ENCODE measurements around the gene LRSAM1.

Gene LRSAM1

GRCh38 chr9:127535834-127536233 is 84.5 kb downstream of the LRSAM1 start:
- Histone ChIP-seq H3K27ac (ENCODE audit: insufficient read depth, low read depth, low read length, poor library complexity, severe bottlenecking) (no peak overlapping the region), H3K9me3 (ENCODE audit: control insufficient read depth, low read length) (no peaks in the 10 kb centered on the region), H3K4me3 (ENCODE audit: insufficient read depth, low read depth, low read length) (no peak overlapping the region), H3K4me1 (ENCODE audit: control insufficient read depth, insufficient read depth, low read length) (peaks cover 13% of the 10 kb centered on the region), H3K27me3 (ENCODE audit: control insufficient read depth, insufficient read depth, low read length, poor library complexity, severe bottlenecking) (no peaks in the 10 kb centered on the region), H3K36me3 (ENCODE audit: control insufficient read depth, insufficient read depth, low read length) (no peaks in the 10 kb centered on the region)
- WGBS, 2 experiments, result 85 to 88% methylated on average over 14 of the region's 14 CpGs

GRCh38 chr9:127536499-127536898 is 85.2 kb downstream of the LRSAM1 start:
- Histone ChIP-seq H3K4me1 (ENCODE audit: control insufficient read depth, insufficient read depth, low read length) (peaks cover 13% of the 10 kb centered on the region), H3K36me3 (ENCODE audit: control insufficient read depth, insufficient read depth, low read length) (no peaks in the 10 kb centered on the region), H3K27me3 (ENCODE audit: control insufficient read depth, insufficient read depth, low read length, poor library complexity, severe bottlenecking) (no peaks in the 10 kb centered on the region), H3K4me3 (ENCODE audit: insufficient read depth, low read depth, low read length) (no peak overlapping the region), H3K9me3 (ENCODE audit: control insufficient read depth, low read length) (no peaks in the 10 kb centered on the region), H3K27ac (ENCODE audit: insufficient read depth, low read depth, low read length, poor library complexity, severe bottlenecking) (no peak overlapping the region)
- 90 to 92% methylated on average over 8 of the region's 8 CpGs for WGBS, 2 experiments

- WGBS, 2 experiments, result 36 to 48% methylated on average over 8 of the region's 8 CpGs
- no peak overlapping the region for H3K27ac ChIP-seq (ENCODE audit: insufficient read depth, low read depth, low read length, poor library complexity, severe bottlenecking)
- no peaks in the 10 kb centered on the region for H3K36me3 ChIP-seq (ENCODE audit: control insufficient read depth, insufficient read depth, low read length)
- peaks cover 13% of the 10 kb centered on the region for H3K4me1 ChIP-seq (ENCODE audit: control insufficient read depth, insufficient read depth, low read length)
- no peak overlapping the region for H3K4me3 ChIP-seq (ENCODE audit: insufficient read depth, low read depth, low read length)
- no peaks in the 10 kb centered on the region for H3K9me3 ChIP-seq (ENCODE audit: control insufficient read depth, low read length)
- no peaks in the 10 kb centered on the region for H3K27me3 ChIP-seq (ENCODE audit: control insufficient read depth, insufficient read depth, low read length, poor library complexity, severe bottlenecking)
Observed at GRCh38 chr9:127537014-127537413, 85.7 kb downstream of the LRSAM1 start.

- Histone ChIP-seq H3K27ac (ENCODE audit: insufficient read depth, low read depth, low read length, poor library complexity, severe bottlenecking) (no peak overlapping the region), H3K4me1 (ENCODE audit: control insufficient read depth, insufficient read depth, low read length) (peaks cover 13% of the 10 kb centered on the region), H3K36me3 (ENCODE audit: control insufficient read depth, insufficient read depth, low read length) (no peaks in the 10 kb centered on the region), H3K9me3 (ENCODE audit: control insufficient read depth, low read length) (no peaks in the 10 kb centered on the region), H3K27me3 (ENCODE audit: control insufficient read depth, insufficient read depth, low read length, poor library complexity, severe bottlenecking) (no peaks in the 10 kb centered on the region), H3K4me3 (ENCODE audit: insufficient read depth, low read depth, low read length) (no peak overlapping the region)
- WGBS, 2 experiments, result 54 to 61% methylated on average over 3 of the region's 3 CpGs
Observed at GRCh38 chr9:127537792-127538191, 86.5 kb downstream of the LRSAM1 start.

DNA sequence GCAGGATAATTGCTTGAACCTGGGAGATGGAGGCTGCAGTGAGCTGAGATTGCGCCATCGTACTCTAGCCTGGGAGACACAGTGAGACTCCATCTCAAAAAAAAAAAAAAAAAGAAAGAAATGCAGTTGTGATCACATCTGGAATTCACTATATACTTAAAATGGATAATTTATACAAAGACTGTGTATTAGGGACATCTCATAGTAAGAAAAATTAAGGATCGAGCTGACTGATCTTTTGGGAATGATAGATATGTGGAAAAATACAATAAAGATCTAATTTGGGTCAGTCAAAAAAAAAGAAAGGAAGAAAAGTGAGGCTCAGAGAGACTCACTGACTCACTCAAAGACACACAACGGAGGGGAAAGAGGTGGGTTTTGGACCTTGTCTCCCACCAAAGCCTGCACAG is 87.5 kb downstream of the LRSAM1 start:
- peaks cover 13% of the 10 kb centered on the region for H3K4me1 ChIP-seq (ENCODE audit: control insufficient read depth, insufficient read depth, low read length)
- no peaks in the 10 kb centered on the region for H3K9me3 ChIP-seq (ENCODE audit: control insufficient read depth, low read length)
- no peaks in the 10 kb centered on the region for H3K27me3 ChIP-seq (ENCODE audit: control insufficient read depth, insufficient read depth, low read length, poor library complexity, severe bottlenecking)
- H3K36me3 ChIP-seq (ENCODE audit: control insufficient read depth, insufficient read depth, low read length), result no peaks in the 10 kb centered on the region
- H3K4me3 ChIP-seq (ENCODE audit: insufficient read depth, low read depth, low read length), result no peak overlapping the region
- H3K27ac ChIP-seq (ENCODE audit: insufficient read depth, low read depth, low read length, poor library complexity, severe bottlenecking), result no peak overlapping the region
- 92 to 96% methylated on average over 3 to 4 of the region's 4 CpGs for WGBS, 2 experiments

DNA sequence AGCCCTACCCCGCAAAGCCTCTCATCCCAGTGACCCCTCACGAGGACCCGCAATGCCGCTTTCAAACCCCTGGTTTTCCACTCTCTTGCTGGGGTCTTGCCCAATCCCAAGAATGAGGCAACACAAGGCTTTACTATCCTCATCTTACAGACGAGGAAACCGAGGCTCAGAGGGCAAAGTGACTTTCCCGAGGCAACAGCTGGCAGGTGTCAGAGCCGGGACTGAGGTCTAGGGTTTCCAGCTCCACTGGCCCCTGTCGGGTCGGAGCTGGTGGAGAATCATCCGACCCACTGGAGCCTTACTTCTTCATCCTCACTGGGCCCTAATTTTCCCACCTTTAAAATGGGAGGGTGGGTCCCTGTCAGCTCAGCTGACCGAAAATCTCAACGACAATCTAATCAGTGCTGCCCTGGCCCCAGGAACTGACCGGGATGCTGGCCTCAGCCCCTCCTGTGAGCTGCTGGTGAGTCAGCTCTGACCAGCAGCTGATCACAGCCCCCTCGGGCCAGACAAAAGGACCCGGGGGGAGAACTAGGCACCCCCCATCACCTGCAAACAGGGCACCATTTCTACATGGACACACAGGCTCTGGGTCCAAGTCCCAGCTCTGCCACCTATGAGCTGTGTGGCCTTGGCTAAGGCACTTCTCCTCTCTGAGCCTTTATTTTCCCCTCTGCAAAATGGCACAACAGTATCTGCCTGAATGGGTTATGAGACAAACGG is 88.1 kb downstream of the LRSAM1 start:
- Histone ChIP-seq H3K4me1 (ENCODE audit: control insufficient read depth, insufficient read depth, low read length) (peaks cover 13% of the 10 kb centered on the region), H3K36me3 (ENCODE audit: control insufficient read depth, insufficient read depth, low read length) (no peaks in the 10 kb centered on the region), H3K27me3 (ENCODE audit: control insufficient read depth, insufficient read depth, low read length, poor library complexity, severe bottlenecking) (no peaks in the 10 kb centered on the region), H3K27ac (ENCODE audit: insufficient read depth, low read depth, low read length, poor library complexity, severe bottlenecking) (no peak overlapping the region), H3K9me3 (ENCODE audit: control insufficient read depth, low read length) (no peaks in the 10 kb centered on the region), H3K4me3 (ENCODE audit: insufficient read depth, low read depth, low read length) (no peak overlapping the region)
- WGBS, 2 experiments, result 89 to 90% methylated on average over 17 of the region's 17 CpGs

- peaks cover 16% of the 10 kb centered on the region for H3K4me1 ChIP-seq (ENCODE audit: control insufficient read depth, insufficient read depth, low read length)
- no peaks in the 10 kb centered on the region for H3K9me3 ChIP-seq (ENCODE audit: control insufficient read depth, low read length)
- H3K36me3 ChIP-seq (ENCODE audit: control insufficient read depth, insufficient read depth, low read length), result no peaks in the 10 kb centered on the region
- H3K27me3 ChIP-seq (ENCODE audit: control insufficient read depth, insufficient read depth, low read length, poor library complexity, severe bottlenecking), result no peaks in the 10 kb centered on the region
- no peak overlapping the region for H3K4me3 ChIP-seq (ENCODE audit: insufficient read depth, low read depth, low read length)
- WGBS, 2 experiments, result 95 to 96% methylated on average over 15 of the region's 15 CpGs
- no peak overlapping the region for H3K27ac ChIP-seq (ENCODE audit: insufficient read depth, low read depth, low read length, poor library complexity, severe bottlenecking)
Observed at GRCh38 chr9:127539982-127540663, 88.8 kb downstream of the LRSAM1 start.

- Histone ChIP-seq H3K9me3 (ENCODE audit: control insufficient read depth, low read length) (no peaks in the 10 kb centered on the region), H3K36me3 (ENCODE audit: control insufficient read depth, insufficient read depth, low read length) (no peaks in the 10 kb centered on the region), H3K4me1 (ENCODE audit: control insufficient read depth, insufficient read depth, low read length) (peaks cover 21% of the 10 kb centered on the region), H3K27me3 (ENCODE audit: control insufficient read depth, insufficient read depth, low read length, poor library complexity, severe bottlenecking) (no peaks in the 10 kb centered on the region), H3K4me3 (ENCODE audit: insufficient read depth, low read depth, low read length) (no peak overlapping the region), H3K27ac (ENCODE audit: insufficient read depth, low read depth, low read length, poor library complexity, severe bottlenecking) (no peak overlapping the region)
- WGBS, 2 experiments, result 87 to 91% methylated on average over 13 of the region's 13 CpGs
Observed at GRCh38 chr9:127540664-127541041, 89.3 kb downstream of the LRSAM1 start.

DNA sequence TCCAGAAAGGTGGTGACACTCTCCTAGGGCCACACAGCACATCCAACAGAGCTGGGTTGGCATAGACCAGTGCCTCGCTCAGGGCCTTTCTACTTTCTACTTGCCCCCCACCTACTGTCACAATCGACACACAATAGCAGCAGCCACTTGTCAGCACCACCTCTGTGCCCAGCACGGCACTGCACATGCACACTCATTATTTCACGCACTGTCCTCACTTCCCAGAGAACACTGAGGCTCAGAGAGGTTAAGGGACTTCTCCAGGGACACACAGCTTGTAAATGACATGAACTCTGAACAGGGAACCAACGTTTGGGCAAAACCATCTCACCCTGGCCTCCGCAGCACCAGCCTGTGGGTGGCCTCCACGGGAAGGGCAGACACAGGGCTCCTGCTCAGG is 89.9 kb downstream of the LRSAM1 start:
- 89 to 90% methylated on average over 7 of the region's 7 CpGs for WGBS, 2 experiments
- no peaks in the 10 kb centered on the region for H3K9me3 ChIP-seq (ENCODE audit: control insufficient read depth, low read length)
- peaks cover 27% of the 10 kb centered on the region for H3K4me1 ChIP-seq (ENCODE audit: control insufficient read depth, insufficient read depth, low read length)
- no peak overlapping the region for H3K4me3 ChIP-seq (ENCODE audit: insufficient read depth, low read depth, low read length)
- no peak overlapping the region for H3K27ac ChIP-seq (ENCODE audit: insufficient read depth, low read depth, low read length, poor library complexity, severe bottlenecking)
- H3K27me3 ChIP-seq (ENCODE audit: control insufficient read depth, insufficient read depth, low read length, poor library complexity, severe bottlenecking), result no peaks in the 10 kb centered on the region
- no peaks in the 10 kb centered on the region for H3K36me3 ChIP-seq (ENCODE audit: control insufficient read depth, insufficient read depth, low read length)

- WGBS, 2 experiments, result 92 to 93% methylated on average over 8 of the region's 8 CpGs
- H3K4me3 ChIP-seq (ENCODE audit: insufficient read depth, low read depth, low read length), result no peak overlapping the region
- no peaks in the 10 kb centered on the region for H3K36me3 ChIP-seq (ENCODE audit: control insufficient read depth, insufficient read depth, low read length)
- H3K9me3 ChIP-seq (ENCODE audit: control insufficient read depth, low read length), result no peaks in the 10 kb centered on the region
- peaks cover 26% of the 10 kb centered on the region for H3K4me1 ChIP-seq (ENCODE audit: control insufficient read depth, insufficient read depth, low read length)
- no peak overlapping the region for H3K27ac ChIP-seq (ENCODE audit: insufficient read depth, low read depth, low read length, poor library complexity, severe bottlenecking)
- no peaks in the 10 kb centered on the region for H3K27me3 ChIP-seq (ENCODE audit: control insufficient read depth, insufficient read depth, low read length, poor library complexity, severe bottlenecking)
Observed at GRCh38 chr9:127541865-127542264, 90.6 kb downstream of the LRSAM1 start.
